NCI-H2107 treated with DMSO at 0.1 percent for 48 hours (cell line): ENCODE measurements around the gene CA6.
"Not testable (repeated sequence)": the region's sequence is repeated elsewhere in the genome, so short reads cannot be mapped to it uniquely, and the experiment has no call there.

Experiments
- DNase-seq: peaks from one replicate; lab custom pipeline; 2025; ENCODE audit not compliant: unreplicated experiment; lab: John Stamatoyannopoulos, UW

Gene CA6

GRCh38 chr1:9004031-9004699 lies 58.5 kb downstream of the CA6 start:
- DNase-seq: no peak

GRCh38 chr1:9004700-9005394 lies 59.2 kb downstream of the CA6 start:
- peak; percentile 0 for DNase-seq

GRCh38 chr1:9005395-9005708 lies 59.7 kb downstream of the CA6 start:
- DNase-seq: no peak

GRCh38 chr1:9006956-9007615 lies 61.4 kb downstream of the CA6 start:
- no peak for DNase-seq

GRCh38 chr1:9008236-9008635 lies 62.6 kb downstream of the CA6 start:
- DNase-seq: no peak

- peak; percentile 2 for DNase-seq
These were observed 64.0 kb downstream of the CA6 start for GRCh38 chr1:9009438-9010370.

- no peak for DNase-seq
These were observed 65.2 kb downstream of the CA6 start for GRCh38 chr1:9010781-9011323.

- DNase-seq: no peak
These were observed 68.2 kb downstream of the CA6 start for GRCh38 chr1:9013819-9014218.

- no peak for DNase-seq
These were observed 69.1 kb downstream of the CA6 start for GRCh38 chr1:9014475-9015375.

- DNase-seq: no peak
These were observed 70.8 kb downstream of the CA6 start for GRCh38 chr1:9016455-9016854.

- DNase-seq: no peak
These were observed 72.7 kb downstream of the CA6 start for GRCh38 chr1:9018333-9018732.

GRCh38 chr1:9019896-9020295 lies 74.2 kb downstream of the CA6 start:
- no peak for DNase-seq

- no peak for DNase-seq
These were observed 74.6 kb downstream of the CA6 start for GRCh38 chr1:9020305-9020704.

- DNase-seq: not testable (repeated sequence)
These were observed 76.5 kb downstream of the CA6 start for GRCh38 chr1:9022026-9022738.

GRCh38 chr1:9022773-9023172 lies 77.1 kb downstream of the CA6 start:
- DNase-seq: no peak
